HepG2 (cell line): ENCODE measurements around the gene EXPH5.

Source experiments
- ATAD3A ChIP-seq: sonication (generic); formaldehyde crosslinking; IDR thresholded peaks from 2 replicates; pipeline ENCODE4 v1.4.0; 2020; ENCODE audit warnings: missing genetic modification reagents
- ELK4 ChIP-seq: sonication (generic); formaldehyde crosslinking; IDR thresholded peaks from 2 replicates; pipeline ENCODE4 v1.9.0; 2021; ENCODE audit warnings: missing genetic modification reagents, borderline replicate concordance
- HBP1 ChIP-seq: IDR thresholded peaks from 2 replicates; pipeline ENCODE4 v1.6.1; 2016; ENCODE audit warnings: low read depth, control low read depth
- RAD21 ChIP-seq: fragments of 450-650 bp; formaldehyde crosslinking; IDR thresholded peaks from 2 replicates; pipeline ENCODE4 v1.5.0; 2020; ENCODE audit warnings: mild to moderate bottlenecking
- SAFB2 ChIP-seq: sonication (generic); formaldehyde crosslinking; IDR thresholded peaks from 2 replicates; pipeline ENCODE4 v1.5.1; 2020; ENCODE audit warnings: missing genetic modification reagents, low read depth, mild to moderate bottlenecking, borderline replicate concordance
- SIN3A ChIP-seq: IDR thresholded peaks from 2 replicates; pipeline ENCODE4 v1.6.1; 2011; ENCODE audit warnings: low read depth, mild to moderate bottlenecking, control low read depth, low read length, borderline replicate concordance
- TEAD2 ChIP-seq: sonication (generic); formaldehyde crosslinking; IDR thresholded peaks from 2 replicates; pipeline ENCODE4 v1.9.0; 2021; ENCODE audit warnings: missing genetic modification reagents
- TEF ChIP-seq: sonication (generic); formaldehyde crosslinking; IDR thresholded peaks from 2 replicates; pipeline ENCODE4 v1.5.0; 2020; ENCODE audit warnings: missing genetic modification reagents
- U2AF2 ChIP-seq: fragments of 200-400 bp; formaldehyde crosslinking; IDR thresholded peaks from 2 replicates; pipeline ENCODE4 v1.6.1; 2017; ENCODE audit warnings: low read depth, mild to moderate bottlenecking, low read length
- ZMYM2 ChIP-seq: sonication (generic); formaldehyde crosslinking; IDR thresholded peaks from 2 replicates; pipeline ENCODE4 v1.8.0; 2022; ENCODE audit warnings: mild to moderate bottlenecking, missing genetic modification reagents
- ZNF282 ChIP-seq: fragments of 450-650 bp; IDR thresholded peaks from 2 replicates; pipeline ENCODE4 v1.6.1; 2018; ENCODE audit not compliant: partially characterized antibody
- ZNF496 ChIP-seq: sonication (generic); formaldehyde crosslinking; IDR thresholded peaks from 2 replicates; pipeline ENCODE4 v1.8.1; 2023; ENCODE audit warnings: mild to moderate bottlenecking, moderate library complexity, missing genetic modification reagents; ENCODE audit not compliant: insufficient replicate concordance
- ZSCAN29 ChIP-seq: sonication (generic); formaldehyde crosslinking; conservative IDR thresholded peaks from 2 replicates; pipeline ENCODE4 v1.4.0; 2020; ENCODE audit warnings: mild to moderate bottlenecking, missing genetic modification reagents

- TF ChIP-seq HBP1: no peak
- no peak for TF ChIP-seq ZSCAN29 (CRISPR knock-in tag)
- no peak for TF ChIP-seq TEAD2 (CRISPR knock-in tag)
- no peak for TF ChIP-seq U2AF2
- no peak for TF ChIP-seq RAD21 (CRISPR knock-in tag)
- TF ChIP-seq ZNF496 (CRISPR knock-in tag): no peak
- TF ChIP-seq ELK4 (CRISPR knock-in tag): no peak
- no peak for TF ChIP-seq ZMYM2 (CRISPR knock-in tag)
- TF ChIP-seq ZNF282: no peak
- no peak for TF ChIP-seq SAFB2 (CRISPR knock-in tag)
- no peak for TF ChIP-seq ATAD3A
- no peak for TF ChIP-seq TEF (CRISPR knock-in tag)
- no peak for TF ChIP-seq SIN3A
Measured at GRCh38 chr11:108628326-108628725, 34.8 kb upstream of the EXPH5 start.
